ENCODE data around the gene GAB2. TPM values are rescaled to one million over a fixed set of nuclear protein-coding genes. Genes with fewer than 3 reads are reported as not detected.

Gene GAB2
- total and polyA plus RNA-seq, 10 of the 15 experiments (the other 5 are each of a cell fraction or from before 2014, with no cell fraction given) = 0.69 to 12.6 (median 3.8) TPM

DNA sequence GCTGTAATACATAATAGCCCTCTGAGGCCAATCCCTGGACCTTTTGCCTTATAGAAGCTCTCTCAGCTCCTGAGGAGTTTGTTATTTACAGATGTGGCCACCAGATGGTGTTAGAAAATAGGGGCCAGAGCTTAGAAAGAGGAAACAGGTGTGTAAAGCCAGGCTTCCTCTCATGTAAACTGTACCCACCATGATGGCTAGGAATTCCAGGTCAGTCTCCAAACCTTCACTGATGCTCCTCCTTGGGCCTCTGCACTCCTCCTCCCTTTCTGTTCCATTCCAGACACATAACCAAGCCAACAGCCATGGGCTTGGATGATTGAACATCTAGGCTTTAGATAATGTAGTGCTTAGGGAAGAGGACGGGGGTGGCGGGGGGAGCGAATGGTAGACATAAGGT lies 189.2 kb downstream of the GAB2 start:
- CTCF ChIA-PET = interaction anchor here (0.6 to 8.1 kb wide), 42 partner anchors 10 to 487 kb away, joined by 3 to 181 read pairs (median 6); partner anchors contain the start of genes GAB2, KCTD21, NARS2 and USP35
- in situ Hi-C loops (cut with MboI) = no loop called here
- TF ChIP-seq, protein P1, sequence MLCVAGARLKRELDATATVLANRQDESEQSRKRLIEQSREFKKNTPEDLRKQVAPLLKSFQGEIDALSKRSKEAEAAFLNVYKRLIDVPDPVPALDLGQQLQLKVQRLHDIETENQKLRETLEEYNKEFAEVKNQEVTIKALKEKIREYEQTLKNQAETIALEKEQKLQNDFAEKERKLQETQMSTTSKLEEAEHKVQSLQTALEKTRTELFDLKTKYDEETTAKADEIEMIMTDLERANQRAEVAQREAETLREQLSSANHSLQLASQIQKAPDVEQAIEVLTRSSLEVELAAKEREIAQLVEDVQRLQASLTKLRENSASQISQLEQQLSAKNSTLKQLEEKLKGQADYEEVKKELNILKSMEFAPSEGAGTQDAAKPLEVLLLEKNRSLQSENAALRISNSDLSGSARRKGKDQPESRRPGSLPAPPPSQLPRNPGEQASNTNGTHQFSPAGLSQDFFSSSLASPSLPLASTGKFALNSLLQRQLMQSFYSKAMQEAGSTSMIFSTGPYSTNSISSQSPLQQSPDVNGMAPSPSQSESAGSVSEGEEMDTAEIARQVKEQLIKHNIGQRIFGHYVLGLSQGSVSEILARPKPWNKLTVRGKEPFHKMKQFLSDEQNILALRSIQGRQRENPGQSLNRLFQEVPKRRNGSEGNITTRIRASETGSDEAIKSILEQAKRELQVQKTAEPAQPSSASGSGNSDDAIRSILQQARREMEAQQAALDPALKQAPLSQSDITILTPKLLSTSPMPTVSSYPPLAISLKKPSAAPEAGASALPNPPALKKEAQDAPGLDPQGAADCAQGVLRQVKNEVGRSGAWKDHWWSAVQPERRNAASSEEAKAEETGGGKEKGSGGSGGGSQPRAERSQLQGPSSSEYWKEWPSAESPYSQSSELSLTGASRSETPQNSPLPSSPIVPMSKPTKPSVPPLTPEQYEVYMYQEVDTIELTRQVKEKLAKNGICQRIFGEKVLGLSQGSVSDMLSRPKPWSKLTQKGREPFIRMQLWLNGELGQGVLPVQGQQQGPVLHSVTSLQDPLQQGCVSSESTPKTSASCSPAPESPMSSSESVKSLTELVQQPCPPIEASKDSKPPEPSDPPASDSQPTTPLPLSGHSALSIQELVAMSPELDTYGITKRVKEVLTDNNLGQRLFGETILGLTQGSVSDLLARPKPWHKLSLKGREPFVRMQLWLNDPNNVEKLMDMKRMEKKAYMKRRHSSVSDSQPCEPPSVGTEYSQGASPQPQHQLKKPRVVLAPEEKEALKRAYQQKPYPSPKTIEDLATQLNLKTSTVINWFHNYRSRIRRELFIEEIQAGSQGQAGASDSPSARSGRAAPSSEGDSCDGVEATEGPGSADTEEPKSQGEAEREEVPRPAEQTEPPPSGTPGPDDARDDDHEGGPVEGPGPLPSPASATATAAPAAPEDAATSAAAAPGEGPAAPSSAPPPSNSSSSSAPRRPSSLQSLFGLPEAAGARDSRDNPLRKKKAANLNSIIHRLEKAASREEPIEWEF (IDR thresholded peaks at IDR 0.05; ENCODE audit: insufficient replicate concordance, low read depth, low read length) = peak; percentile 38
- TF ChIP-seq MEF2A (IDR thresholded peaks at IDR 0.05; ENCODE audit: insufficient read depth, low read depth, low read length) = peak; percentile 66; the same call in 1 of the 2 replicates
- no peak for TF ChIP-seq ZNF384 (IDR thresholded peaks at IDR 0.05; ENCODE audit: borderline replicate concordance, low read depth, low read length)
- TF ChIP-seq SPI1 (IDR thresholded peaks at IDR 0.05; ENCODE audit: borderline replicate concordance, insufficient read depth, low read depth, low read length) = peak; percentile 46; the same call in 1 of the 2 replicates
- TF ChIP-seq, protein P2, sequence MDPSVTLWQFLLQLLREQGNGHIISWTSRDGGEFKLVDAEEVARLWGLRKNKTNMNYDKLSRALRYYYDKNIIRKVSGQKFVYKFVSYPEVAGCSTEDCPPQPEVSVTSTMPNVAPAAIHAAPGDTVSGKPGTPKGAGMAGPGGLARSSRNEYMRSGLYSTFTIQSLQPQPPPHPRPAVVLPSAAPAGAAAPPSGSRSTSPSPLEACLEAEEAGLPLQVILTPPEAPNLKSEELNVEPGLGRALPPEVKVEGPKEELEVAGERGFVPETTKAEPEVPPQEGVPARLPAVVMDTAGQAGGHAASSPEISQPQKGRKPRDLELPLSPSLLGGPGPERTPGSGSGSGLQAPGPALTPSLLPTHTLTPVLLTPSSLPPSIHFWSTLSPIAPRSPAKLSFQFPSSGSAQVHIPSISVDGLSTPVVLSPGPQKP (IDR thresholded peaks at IDR 0.05; ENCODE audit: low read depth, low read length) = 0 out of 2 replicates have a peak, but pooled peaks have one; percentile 25
- TF ChIP-seq TCF3 (IDR thresholded peaks at IDR 0.05; ENCODE audit: borderline replicate concordance, insufficient read depth, low read depth, low read length) = 0 out of 2 replicates have a peak, but pooled peaks have one; percentile 52
- TF ChIP-seq SMC3 (IDR thresholded peaks at IDR 0.05; ENCODE audit: borderline replicate concordance, low read length) = peak; percentile 87
- TF ChIP-seq, protein P3, sequence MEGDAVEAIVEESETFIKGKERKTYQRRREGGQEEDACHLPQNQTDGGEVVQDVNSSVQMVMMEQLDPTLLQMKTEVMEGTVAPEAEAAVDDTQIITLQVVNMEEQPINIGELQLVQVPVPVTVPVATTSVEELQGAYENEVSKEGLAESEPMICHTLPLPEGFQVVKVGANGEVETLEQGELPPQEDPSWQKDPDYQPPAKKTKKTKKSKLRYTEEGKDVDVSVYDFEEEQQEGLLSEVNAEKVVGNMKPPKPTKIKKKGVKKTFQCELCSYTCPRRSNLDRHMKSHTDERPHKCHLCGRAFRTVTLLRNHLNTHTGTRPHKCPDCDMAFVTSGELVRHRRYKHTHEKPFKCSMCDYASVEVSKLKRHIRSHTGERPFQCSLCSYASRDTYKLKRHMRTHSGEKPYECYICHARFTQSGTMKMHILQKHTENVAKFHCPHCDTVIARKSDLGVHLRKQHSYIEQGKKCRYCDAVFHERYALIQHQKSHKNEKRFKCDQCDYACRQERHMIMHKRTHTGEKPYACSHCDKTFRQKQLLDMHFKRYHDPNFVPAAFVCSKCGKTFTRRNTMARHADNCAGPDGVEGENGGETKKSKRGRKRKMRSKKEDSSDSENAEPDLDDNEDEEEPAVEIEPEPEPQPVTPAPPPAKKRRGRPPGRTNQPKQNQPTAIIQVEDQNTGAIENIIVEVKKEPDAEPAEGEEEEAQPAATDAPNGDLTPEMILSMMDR (IDR thresholded peaks at IDR 0.05 in 2 of 3, conservative IDR thresholded peaks at IDR 0.05 in 1 of 3; ENCODE audit: control insufficient read depth in 2 of 3, extremely low read depth in 1 of 3, insufficient read depth in 1 of 3, low read depth in 3 of 3, low read length in 3 of 3) = peak; percentile 52 to 69 (median 64); a peak in 5 of 6 replicates
- TF ChIP-seq BMI1 (IDR thresholded peaks at IDR 0.05; ENCODE audit: borderline replicate concordance) = no peak
- TF ChIP-seq ZSCAN29 (IDR thresholded peaks at IDR 0.05) = no peak
- TF ChIP-seq, protein P4, sequence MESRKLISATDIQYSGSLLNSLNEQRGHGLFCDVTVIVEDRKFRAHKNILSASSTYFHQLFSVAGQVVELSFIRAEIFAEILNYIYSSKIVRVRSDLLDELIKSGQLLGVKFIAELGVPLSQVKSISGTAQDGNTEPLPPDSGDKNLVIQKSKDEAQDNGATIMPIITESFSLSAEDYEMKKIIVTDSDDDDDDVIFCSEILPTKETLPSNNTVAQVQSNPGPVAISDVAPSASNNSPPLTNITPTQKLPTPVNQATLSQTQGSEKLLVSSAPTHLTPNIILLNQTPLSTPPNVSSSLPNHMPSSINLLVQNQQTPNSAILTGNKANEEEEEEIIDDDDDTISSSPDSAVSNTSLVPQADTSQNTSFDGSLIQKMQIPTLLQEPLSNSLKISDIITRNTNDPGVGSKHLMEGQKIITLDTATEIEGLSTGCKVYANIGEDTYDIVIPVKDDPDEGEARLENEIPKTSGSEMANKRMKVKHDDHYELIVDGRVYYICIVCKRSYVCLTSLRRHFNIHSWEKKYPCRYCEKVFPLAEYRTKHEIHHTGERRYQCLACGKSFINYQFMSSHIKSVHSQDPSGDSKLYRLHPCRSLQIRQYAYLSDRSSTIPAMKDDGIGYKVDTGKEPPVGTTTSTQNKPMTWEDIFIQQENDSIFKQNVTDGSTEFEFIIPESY (IDR thresholded peaks at IDR 0.05) = no peak
- TF ChIP-seq ASH2L (IDR thresholded peaks at IDR 0.05; ENCODE audit: borderline replicate concordance, low read depth) = no peak

More for the DNA sequence above, 189.2 kb downstream of the GAB2 start:
- Histone ChIP-seq H3K79me2 (ENCODE audit: control insufficient read depth, insufficient read depth, low read length) (no peaks in the 10 kb centered on the region), H4K20me1 (ENCODE audit: control insufficient read depth, insufficient read depth) (no peaks in the 10 kb centered on the region), H3K4me2 (ENCODE audit: control insufficient read depth, insufficient read depth) (peak overlapping the region; percentile 33), H3K9me3 (replicated peaks; ENCODE audit: control insufficient read depth, insufficient read depth, low read length) (no peaks in the 10 kb centered on the region), H3K4me1 (ENCODE audit: control insufficient read depth, insufficient read depth, low read length) (peaks cover 37% of the 10 kb centered on the region), H3K27me3 (replicated peaks in 1 of 2; ENCODE audit: control insufficient read depth in 2 of 2, insufficient read depth in 2 of 2, low read length in 1 of 2) (no peaks in the 10 kb centered on the region), H3K4me3 (no peak overlapping the region), H3K36me3 (ENCODE audit: control insufficient read depth in 2 of 2, insufficient read depth in 2 of 2, low read length in 1 of 2) (no peaks in the 10 kb centered on the region), H3K27ac (ENCODE audit: control insufficient read depth, insufficient read depth) (peak overlapping the region; percentile 75), H3K9ac (ENCODE audit: control insufficient read depth, insufficient read depth, low read length) (no peak overlapping the region), H2AFZ (ENCODE audit: control insufficient read depth, low read depth, low read length) (peak overlapping the region; percentile 41)
- POLR2A ChIA-PET = interaction anchor here (0.6 to 1.6 kb wide), 4 partner anchors 336 to 357 kb away, joined by 3 to 6 read pairs (median 4); partner anchors contain the start of gene NARS2
- 98% methylated on average over 3 of the region's 3 CpGs for WGBS (ENCODE audit: insufficient coverage, insufficient replicate concordance, low lambda C conversion rate, missing lambda C conversion rate)
- no TSS peak for BruUV-seq (replicated peaks)
- peak; percentile 7 for FAIRE-seq
- DNase-seq (ENCODE audit: low read depth, low spot score) = peak; percentile 51
- peak; percentile 88 for ATAC-seq
- RAD21 ChIA-PET (ENCODE audit: unreplicated experiment) = interaction anchor here (0.6 to 5.2 kb wide), 28 partner anchors 10 to 417 kb away, joined by 3 to 124 read pairs (median 3); partner anchors contain the start of genes ALG8, GAB2, KCTD21 and NARS2
- SMC1A ChIA-PET (ENCODE audit: uncharacterized antibody, unreplicated experiment) = interaction anchor here (0.8 to 3.1 kb wide), 28 partner anchors 9 to 487 kb away, joined by 3 to 89 read pairs (median 4); partner anchors contain the start of genes ALG8, GAB2 and NARS2
- intact Hi-C loops (cut with micrococcal nuclease; ENCODE audit: unreplicated experiment) = loop anchor here (1.0 kb wide), 3 partner anchors 189 to 336 kb away; partner anchors contain the start of gene GAB2
